Dermis microvascular lymphatic vessel endothelial cell (primary cell): ENCODE measurements around the gene SATL1. TPM values are rescaled to one million over a fixed set of nuclear protein-coding genes. Genes with fewer than 3 reads are reported as not detected.
"Not testable (repeated sequence)": the region's sequence is repeated elsewhere in the genome, so short reads cannot be mapped to it uniquely, and the experiment has no call there.

Source experiments
- DNase-seq, 2 donors: peaks; one replicate each; pipeline versions ENCODE4 v3.0.0 to v3.0.0-alpha.2; 2010; ENCODE audit warnings: low read depth in 2 of 2
- total RNA-seq: library from RNA; depleted of rRNA; stranded (reverse); fragments of >200 nt; gene quantifications from 2 replicates; pipeline ENCODE4 v1.2.1, GENCODE V29; 2014

The SATL1 gene
- total RNA-seq, 1 donor from 2014 or later, result not detected

DNA sequence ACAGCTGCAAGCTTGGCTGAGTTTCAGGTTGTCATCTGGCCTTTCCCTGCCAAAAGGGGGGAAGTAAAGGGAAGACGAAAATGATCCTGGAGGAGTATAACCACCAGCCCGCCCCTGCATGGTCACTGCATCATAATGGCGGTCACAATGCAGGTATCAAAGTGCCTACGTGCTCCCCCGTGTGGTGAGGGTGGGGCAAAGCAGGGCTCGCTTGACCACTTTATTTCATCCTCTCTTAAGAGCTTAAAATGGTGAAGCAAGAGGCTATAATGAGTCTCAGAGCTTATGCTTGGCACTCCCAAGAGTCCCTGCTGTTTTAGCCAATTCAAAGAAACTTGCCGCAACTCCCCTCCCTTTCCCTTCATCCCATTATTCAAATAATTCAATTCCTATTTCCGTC lies 134.3 kb downstream of the SATL1 start:
- DNase-seq, result peak in 1 of 2 donors; percentile 9

DNA sequence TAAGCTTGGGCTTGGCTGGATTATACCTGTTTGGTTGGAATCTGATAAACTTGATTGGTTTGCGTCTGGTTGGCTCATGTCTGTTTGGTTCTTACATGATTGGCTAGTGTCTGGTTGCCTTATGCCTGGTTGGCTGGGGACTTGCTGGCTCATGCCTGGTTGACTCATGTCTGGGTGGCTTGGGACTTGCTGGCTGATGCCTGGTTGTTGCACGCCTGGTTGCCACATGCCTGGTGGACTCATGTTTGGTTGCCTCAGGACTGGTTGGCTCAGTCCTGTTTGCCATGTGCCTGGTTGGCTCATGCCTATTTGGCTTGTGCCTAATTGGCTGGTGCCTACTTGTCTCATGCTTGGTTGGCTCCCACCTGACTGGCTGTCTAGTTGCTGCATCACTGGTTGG lies 135.4 kb downstream of the SATL1 start:
- DNase-seq, result no peak

- no peak for DNase-seq
Observed at GRCh38 chrX:85107407-85107806, 136.2 kb downstream of the SATL1 start.

DNA sequence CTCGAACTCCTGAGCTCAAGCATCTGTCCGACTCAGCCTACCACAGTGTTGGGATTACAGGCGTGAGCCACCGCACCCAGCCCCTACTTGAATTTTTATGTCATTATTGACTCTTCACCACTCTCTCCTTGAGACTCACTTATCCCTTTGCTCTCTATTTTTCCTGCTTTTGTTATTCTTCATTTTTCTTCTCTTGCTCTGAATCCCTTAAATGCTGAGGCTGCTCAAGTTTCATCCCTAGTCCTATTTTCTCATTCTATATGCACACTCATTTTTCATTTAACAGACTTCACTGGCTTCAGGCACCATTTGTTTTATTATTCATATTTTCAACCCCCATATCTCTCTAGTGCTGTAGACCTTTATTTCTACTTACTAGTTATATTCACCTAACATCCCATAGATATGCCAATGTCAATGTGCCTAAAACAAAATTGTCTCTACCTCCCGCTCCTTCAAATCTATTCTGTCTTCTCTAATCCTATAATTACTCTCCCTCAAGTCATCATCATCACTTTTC lies 154.2 kb downstream of the SATL1 start:
- DNase-seq, result no peak

DNA sequence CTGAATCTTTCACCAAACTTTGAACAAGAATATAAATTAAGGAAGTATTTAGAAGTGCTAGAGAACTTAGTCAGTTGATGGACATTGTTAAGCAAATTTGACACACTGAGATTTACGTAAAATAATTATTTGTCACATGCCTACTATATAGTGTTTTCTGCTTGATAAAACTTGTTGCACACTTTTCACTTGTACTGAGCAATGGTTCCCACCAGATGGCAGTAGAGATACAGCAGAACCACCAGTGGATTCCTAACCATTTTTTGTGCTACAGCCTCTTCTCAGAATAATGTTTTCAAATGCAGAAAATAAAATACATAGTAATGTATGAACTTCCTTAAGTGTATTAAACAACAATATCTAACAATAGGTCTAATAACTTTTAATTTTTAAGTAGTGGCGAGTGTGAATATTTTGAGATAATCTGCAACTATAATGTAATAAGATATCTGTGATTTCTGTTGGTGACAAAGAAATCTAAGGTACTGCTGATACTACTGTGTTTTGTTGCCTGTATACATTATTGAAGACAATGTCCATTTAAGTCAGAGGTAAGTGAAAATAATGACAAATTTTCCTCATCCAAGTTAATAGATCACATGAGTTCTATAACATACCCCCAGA lies 158.7 kb downstream of the SATL1 start:
- DNase-seq, result peak; percentile 36 to 40

DNA sequence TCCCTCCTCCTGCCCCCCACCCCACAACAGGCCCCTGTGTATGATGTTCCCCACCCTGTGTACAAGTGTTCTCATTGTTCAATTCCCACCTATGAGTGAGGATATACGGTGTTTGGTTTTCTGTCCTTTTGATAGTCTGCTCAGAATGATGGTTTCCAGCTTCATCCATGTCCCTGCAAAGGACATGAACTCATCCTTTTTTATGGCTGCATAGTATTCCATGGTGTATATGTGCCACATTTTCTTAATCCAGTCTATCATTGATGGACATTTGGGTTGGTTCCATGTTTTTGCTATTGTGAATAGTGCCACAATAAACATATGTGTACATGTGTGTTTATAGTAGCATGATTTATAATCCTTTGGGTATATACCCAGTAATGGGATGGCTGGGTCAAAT lies 166.3 kb downstream of the SATL1 start:
- DNase-seq, result not testable (repeated sequence)

DNA sequence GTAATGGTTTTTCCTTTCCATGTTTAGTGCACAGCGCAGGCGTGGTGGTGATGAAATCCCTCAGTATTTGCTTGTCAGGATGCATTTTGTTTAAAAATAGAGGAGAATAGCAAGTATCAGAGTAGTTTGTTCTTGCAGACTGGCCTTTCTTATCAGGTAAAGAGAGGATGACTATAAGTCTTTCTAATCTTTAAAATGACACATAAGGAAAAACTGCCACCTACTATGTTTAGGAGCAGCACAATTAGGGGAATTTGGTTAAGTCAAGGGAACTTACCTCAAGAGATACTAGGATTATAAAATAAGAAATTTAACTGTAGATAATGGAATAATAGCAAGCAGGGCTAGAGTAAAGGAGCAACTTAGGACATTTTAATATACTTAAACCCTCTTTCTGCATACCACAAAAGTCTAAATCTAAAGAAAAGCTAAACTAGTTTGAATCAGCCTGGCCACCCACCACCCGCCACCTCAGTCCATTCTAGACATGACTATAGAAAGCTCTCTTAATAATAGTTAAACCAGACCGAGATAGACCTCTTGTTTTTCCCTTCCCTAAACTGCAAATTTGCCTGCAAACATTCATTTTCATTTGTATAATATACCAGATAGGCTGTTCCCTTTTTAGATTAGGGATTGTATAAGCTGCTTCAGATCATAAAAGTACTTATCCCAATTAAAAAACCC lies 177.9 kb downstream of the SATL1 start:
- no peak for DNase-seq

DNA sequence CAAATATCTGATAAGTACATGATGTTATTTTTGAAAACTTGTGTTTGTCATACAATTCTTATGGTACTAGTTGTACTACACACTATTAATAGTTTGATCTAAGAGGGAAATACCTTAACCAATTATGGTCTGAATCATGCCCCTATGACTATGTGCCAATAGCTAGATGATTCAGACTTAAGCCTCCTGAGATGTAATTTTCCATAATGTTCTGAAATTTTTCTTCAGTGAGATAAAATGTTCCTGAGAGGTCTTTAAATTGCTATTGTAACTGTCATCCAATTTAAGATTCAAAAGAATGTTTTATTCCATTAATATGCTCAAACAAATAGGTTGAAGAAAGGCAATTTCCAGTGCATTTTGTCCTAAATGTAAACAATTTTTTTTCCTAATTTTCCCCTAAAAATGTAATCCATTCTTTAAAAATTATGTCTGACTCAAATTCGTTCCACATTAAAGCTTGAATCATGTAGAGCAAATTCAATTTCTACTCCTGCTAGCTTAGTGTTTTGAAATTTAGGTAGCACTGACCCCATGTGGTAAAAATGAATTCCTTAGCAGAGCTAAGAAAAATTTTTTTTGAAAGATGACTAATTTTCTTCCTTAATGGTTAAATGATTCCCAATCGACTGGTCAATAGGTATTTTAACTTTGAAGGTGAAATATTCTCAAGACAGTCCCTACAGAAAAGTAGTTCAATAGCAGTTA lies 190.8 kb downstream of the SATL1 start:
- peak; percentile 12 to 60 for DNase-seq

DNA sequence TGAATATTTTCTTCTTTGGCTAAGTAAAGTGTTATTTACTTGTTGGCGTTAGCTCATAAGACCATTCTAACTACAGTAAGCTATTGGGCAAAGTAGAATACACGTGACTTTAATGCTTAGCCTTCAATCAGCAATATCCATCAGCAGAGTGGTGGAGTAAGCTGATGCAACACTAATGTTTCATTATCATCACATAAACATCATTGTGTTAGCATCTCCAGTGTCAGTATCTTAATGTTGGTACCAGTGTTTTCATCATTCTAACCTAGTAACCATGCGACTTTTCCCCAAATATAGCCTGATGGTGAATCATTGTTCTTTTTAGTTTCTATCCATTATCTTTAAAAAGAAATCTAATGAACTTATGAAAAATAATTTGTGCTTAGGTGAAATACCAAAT lies 191.4 kb downstream of the SATL1 start:
- peak in 1 of 2 donors; percentile 23 for DNase-seq

GRCh38 chrX:85051627-85052026 lies 192.0 kb downstream of the SATL1 start:
- no peak for DNase-seq

Other genes starting within 250 kb of the SATL1 start
- 6.9 and 7.2 TPM in 2 replicates for gene APOOL, start 239.9 kb downstream of the SATL1 start, total RNA-seq
- gene ZNF711, start 212 bp upstream of the SATL1 start, total RNA-seq, result 3.5 and 6.8 TPM in 2 replicates
- 3.7 and 4.3 TPM in 2 replicates for gene POF1B, start 135.9 kb upstream of the SATL1 start, total RNA-seq